NCI-H82 treated with DMSO at 0.1 percent for 48 hours (cell line): ENCODE data around the gene ARL3.
"Not testable (repeated sequence)": the region's sequence is repeated elsewhere in the genome, so short reads cannot be mapped to it uniquely, and the experiment has no call there.

Experiments used
- DNase-seq: peaks from one replicate; lab custom pipeline; 2025; ENCODE audit not compliant: unreplicated experiment; lab: John Stamatoyannopoulos, UW

Gene ARL3

GRCh38 chr10:102674566-102674965 is 39.6 kb downstream of the ARL3 start:
- DNase-seq = no peak

DNA sequence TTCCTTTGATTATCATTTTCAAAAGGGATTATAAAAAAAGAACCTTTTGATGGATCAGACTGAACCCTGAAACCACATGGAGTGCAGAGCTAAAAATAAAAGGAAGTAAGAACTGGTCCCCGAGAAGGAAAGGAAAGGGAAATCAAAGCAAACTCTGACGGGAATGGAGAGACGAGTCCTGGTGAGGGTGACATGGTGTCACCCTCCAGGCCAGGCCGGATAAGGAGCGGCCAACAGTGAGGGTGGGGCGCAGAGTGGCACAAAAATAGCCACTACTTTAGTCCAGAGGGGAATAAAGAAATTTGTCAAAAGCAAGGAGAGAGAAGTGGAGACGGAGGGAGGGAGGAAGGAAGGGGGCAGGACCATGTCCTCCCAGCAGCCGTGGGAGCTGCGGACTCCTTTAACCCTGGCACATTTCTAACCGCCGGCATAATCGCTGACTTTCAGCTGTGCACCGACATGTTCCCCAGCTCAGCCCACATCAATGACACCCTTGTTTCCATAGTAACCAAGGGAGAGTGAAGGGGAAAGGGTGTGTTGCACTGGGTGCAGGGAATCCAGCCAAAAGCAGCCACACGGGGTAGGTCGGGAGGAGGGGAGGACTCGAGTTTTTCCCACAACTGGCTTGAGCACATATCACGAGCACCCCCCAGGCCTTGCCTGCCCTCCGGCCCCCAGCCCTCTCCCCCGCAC is 40.2 kb downstream of the ARL3 start:
- DNase-seq = no peak

- DNase-seq = no peak
Measured at GRCh38 chr10:102673236-102673818, 40.9 kb downstream of the ARL3 start.

DNA sequence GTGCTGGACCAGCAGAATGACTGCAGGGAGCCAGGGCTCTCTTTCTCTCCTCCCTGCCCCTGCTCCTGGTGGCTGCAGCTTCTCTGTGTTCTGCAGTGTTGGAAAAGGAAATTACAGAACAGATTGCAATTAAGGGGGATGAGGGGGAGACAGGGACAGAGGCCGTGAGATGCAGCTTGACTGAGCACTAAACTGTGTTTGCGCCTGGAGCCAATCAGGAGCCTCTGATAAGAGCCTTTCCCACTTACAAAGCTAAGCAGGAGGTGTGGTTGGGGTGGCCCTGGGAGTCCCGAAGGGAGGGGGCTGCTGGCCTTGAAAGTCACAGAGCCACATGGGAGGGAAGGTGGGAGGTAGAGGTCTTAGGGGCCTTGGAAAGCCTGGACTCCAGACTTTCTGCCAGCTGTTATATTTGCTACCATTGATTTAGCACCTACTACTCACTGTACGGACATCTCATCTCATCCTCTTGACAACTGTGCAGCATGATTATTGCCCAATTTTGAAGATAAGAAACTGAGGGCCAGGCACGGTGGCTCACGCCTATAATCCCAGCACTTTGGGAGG is 43.2 kb downstream of the ARL3 start:
- peak; percentile 83 for DNase-seq

GRCh38 chr10:102670065-102670670 is 44.0 kb downstream of the ARL3 start:
- peak; percentile 22 for DNase-seq

DNA sequence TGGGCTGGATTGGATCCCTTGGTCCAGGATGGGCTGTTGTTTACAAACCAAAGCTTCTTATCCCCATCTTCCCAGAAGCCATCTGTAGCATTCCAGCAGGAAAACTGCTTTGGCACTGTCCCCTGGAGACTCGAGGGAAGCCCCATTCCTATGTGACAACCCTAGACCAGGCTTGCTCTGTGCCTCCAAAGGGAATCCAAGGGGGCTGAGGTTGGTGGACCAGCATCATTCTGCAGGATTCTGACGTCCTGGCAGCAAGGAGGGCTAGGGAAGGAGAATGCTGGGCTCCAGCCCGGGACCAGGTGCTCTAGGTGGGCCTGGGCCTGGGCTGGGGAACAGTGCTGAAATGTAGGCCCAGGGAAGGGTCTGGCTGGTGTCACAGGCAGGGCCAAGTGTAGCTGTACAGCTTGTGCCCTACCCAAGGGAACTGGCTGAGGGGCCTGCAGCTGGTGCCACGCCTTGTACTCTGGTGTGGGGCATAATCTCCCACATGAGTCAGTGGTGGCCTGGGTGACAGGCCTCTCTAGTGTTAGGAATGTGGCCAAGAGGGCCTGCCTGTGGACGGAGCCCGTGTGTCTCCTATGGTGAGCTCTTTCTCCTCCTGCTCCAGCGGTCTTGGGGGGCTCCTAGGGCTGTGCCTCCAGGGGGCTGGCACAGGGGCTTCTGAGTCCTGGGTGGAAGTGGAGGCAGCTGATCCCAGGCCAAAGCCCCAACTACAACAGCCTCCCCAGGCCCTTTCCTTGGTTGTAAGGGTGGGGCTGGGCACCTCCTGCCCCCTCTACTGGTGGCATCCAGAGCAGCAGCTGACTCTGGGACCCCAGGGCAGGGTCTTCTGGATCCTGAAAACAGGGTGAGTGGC is 44.8 kb downstream of the ARL3 start:
- no peak for DNase-seq

GRCh38 chr10:102668326-102669107 is 45.7 kb downstream of the ARL3 start:
- no peak for DNase-seq

- not testable (repeated sequence) for DNase-seq
Measured at GRCh38 chr10:102667411-102667810, 46.8 kb downstream of the ARL3 start.

GRCh38 chr10:102665904-102666509 is 48.2 kb downstream of the ARL3 start:
- no peak for DNase-seq

DNA sequence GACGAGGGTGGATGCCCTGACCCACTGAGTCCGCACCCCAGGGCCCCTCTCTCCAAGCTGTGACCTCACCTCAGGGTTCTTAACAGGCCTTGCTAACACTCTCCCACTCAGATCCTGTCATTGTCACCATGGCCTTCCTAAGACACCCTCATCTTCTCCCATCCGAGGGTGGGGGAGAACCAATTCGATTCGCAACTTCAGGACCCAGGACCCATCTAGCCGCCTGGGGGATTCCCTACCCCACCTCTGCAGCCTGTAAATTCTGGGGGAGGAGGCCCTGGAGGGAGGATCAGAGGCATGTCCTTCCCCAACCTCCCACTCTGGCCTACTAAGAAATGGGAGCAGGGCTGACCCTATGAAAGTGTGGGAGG is 52.6 kb downstream of the ARL3 start:
- DNase-seq = no peak

GRCh38 chr10:102660888-102661657 is 53.1 kb downstream of the ARL3 start:
- DNase-seq = no peak

- DNase-seq = no peak
Measured at GRCh38 chr10:102658802-102659201, 55.4 kb downstream of the ARL3 start.

DNA sequence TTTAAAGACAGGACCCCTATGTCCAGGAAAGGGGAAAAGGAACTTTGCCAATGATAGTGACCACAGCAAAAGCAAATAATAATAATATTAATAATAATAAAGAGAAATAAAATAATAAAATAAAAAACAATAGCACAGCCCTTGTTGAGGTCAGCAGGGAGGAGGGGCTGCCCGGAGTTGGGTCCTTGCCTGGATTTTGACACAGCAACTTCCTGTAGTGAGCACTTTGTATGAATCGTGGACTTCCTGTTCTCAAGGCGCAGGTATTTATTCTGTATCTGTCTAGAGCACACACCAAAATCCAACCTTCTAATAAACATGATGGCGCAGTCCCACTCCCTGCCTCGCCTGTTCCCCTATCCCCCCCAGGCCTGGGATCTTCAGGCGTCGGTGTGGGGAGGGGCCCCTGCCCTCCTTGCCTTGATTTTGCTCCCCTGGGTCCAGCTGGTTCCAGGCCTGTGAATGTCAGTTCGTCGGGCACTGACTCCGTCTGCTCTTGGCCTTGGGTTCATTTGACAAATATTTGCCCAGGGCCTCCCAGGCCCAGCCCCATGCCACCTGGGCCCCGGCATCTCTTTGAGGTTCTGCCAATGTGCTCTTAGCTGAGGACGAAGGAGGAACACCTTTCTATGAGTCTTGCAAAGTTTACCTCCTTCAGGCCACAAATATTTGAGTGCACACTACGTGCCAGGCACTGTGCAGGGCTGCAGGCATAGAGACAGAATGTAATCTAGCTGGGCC is 56.0 kb downstream of the ARL3 start:
- no peak for DNase-seq

GRCh38 chr10:102657451-102657850 is 56.7 kb downstream of the ARL3 start:
- DNase-seq = no peak

- DNase-seq = no peak
Measured at GRCh38 chr10:102656791-102657371, 57.3 kb downstream of the ARL3 start.

GRCh38 chr10:102656026-102656425 is 58.2 kb downstream of the ARL3 start:
- no peak for DNase-seq

GRCh38 chr10:102654969-102655368 is 59.2 kb downstream of the ARL3 start:
- DNase-seq = no peak

GRCh38 chr10:102654566-102654965 is 59.6 kb downstream of the ARL3 start:
- no peak for DNase-seq
